GM06990 (cell line): Measurements from ENCODE around the gene DISC1.
"Not testable (repeated sequence)": the region's sequence is repeated elsewhere in the genome, so short reads cannot be mapped to it uniquely, and the experiment has no call there.

Source experiments
- DNase-seq: peaks from one replicate; pipeline ENCODE4 v3.0.0-alpha.2; 2011; ENCODE audit not compliant: insufficient read length; ENCODE audit errors: extremely low read depth
- H3K27me3 ChIP-seq: replicated peaks from 2 replicates; pipeline ENCODE4 v1.6.0; 2011; ENCODE audit warnings: low read length; ENCODE audit not compliant: control insufficient read depth, insufficient read depth
- H3K36me3 ChIP-seq: 2 replicates; pipeline ENCODE4 v1.5.1; 2011; ENCODE audit warnings: low read length; ENCODE audit not compliant: control insufficient read depth, insufficient read depth
- H3K4me3 ChIP-seq: replicated peaks from 2 replicates; pipeline ENCODE4 v1.5.1; 2011; ENCODE audit warnings: low read depth, mild to moderate bottlenecking, control low read depth, low read length
- TF ChIP-seq, protein P1 (sequence below): IDR thresholded peaks from 2 replicates; pipeline ENCODE4 v1.5.1; 2011; ENCODE audit warnings: low read length, control low read depth, mild to moderate bottlenecking, inconsistent platforms; ENCODE audit not compliant: insufficient read depth, poor library complexity, severe bottlenecking

DISC1 gene

DNA sequence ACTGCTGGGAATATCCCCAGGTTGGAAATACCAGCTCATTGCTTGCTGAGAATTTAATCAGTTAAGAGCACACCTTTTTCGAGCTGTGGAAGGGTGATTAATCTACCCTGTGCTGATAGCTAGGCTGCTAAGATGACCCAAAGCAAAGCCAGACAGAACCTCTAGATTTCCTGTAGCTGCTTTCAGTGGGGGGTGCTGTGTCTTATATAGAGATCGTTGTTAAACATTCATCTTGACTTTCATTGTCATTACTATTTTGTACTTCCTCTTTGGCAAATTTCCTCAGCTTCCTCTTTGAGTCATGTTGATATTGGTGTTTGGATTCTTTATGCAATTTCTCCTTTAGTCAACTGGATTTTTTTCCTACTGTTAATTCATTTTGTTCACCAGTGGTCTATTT lies 155.3 kb downstream of the DISC1 start:
- H3K36me3 ChIP-seq = no peaks in the 10 kb centered on the region
- TF ChIP-seq, protein P1, sequence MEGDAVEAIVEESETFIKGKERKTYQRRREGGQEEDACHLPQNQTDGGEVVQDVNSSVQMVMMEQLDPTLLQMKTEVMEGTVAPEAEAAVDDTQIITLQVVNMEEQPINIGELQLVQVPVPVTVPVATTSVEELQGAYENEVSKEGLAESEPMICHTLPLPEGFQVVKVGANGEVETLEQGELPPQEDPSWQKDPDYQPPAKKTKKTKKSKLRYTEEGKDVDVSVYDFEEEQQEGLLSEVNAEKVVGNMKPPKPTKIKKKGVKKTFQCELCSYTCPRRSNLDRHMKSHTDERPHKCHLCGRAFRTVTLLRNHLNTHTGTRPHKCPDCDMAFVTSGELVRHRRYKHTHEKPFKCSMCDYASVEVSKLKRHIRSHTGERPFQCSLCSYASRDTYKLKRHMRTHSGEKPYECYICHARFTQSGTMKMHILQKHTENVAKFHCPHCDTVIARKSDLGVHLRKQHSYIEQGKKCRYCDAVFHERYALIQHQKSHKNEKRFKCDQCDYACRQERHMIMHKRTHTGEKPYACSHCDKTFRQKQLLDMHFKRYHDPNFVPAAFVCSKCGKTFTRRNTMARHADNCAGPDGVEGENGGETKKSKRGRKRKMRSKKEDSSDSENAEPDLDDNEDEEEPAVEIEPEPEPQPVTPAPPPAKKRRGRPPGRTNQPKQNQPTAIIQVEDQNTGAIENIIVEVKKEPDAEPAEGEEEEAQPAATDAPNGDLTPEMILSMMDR = no peak
- no peak overlapping the region for H3K4me3 ChIP-seq
- H3K27me3 ChIP-seq = no peaks in the 10 kb centered on the region; the same call in 1 of the 2 replicates
- DNase-seq = no peak

DNA sequence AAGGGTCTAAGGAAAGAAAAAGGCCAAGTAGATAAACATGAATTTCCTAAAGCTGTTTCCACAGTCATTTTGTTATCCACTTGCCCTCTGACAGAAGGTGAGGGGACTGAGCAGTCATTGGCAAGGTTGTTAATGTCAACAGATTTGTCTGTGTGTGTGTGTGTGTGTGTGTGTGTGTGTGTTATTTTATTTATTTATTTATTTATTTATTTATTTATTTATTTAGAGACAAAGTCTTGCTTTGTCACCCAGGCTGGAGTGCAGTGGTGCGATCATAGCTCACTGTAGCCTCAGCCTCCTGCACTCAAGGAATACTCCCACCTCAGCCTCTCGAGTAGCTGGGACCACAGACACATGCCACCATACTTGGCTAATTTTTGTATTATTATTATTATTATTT lies 158.5 kb downstream of the DISC1 start:
- H3K4me3 ChIP-seq, H3K27me3 ChIP-seq, H3K36me3 ChIP-seq, DNase-seq: not testable (repeated sequence)

DNA sequence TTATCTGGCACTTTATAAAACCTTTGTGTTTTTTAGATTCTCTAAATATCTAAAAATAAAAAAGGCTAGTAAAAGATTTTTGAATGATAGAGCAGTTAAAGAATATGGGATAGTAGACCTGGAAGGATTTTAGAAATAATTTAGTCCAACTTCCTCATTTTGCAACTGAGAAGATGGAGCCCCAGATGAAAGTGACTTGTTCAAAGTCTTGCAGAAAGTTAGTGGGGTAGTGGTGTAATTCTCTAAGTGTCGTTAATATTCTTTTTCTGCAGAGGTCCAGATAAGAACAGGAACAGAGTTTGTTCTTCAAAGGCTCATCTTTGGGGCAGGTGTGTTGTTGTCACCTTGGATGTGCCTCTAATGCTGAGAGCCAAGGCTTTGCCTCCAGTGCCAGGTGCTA lies 159.5 kb downstream of the DISC1 start:
- TF ChIP-seq, protein P1 = no peak

DNA sequence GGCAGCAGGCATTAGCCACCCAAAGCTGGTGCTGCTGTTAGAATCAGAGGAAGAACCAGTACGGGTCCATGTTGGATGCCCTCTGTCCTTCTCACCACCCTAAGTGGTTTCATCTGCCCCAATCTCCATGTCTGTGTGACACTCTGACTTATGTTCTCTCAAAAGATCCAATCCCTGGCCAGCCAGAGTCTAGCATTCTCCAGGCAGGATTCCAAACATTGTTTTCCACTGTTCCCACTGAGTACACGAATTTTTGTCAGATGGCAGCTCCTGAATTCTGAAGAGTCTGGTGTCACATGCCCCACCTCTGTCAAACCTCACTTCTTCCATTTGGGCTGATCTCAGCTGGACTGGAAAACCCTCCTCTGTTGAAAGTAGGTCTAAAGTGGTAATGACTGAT lies 166.0 kb downstream of the DISC1 start:
- Histone ChIP-seq H3K4me3 (no peak overlapping the region), H3K36me3 (no peaks in the 10 kb centered on the region), H3K27me3 (no peaks in the 10 kb centered on the region)
- DNase-seq = no peak
- TF ChIP-seq, protein P1 = no peak

More for the DNA sequence above, 159.5 kb downstream of the DISC1 start:
- H3K4me3 ChIP-seq = no peak overlapping the region
- no peaks in the 10 kb centered on the region; the same call in 1 of the 2 replicates for H3K27me3 ChIP-seq
- H3K36me3 ChIP-seq = no peaks in the 10 kb centered on the region
- no peak for DNase-seq

DNA sequence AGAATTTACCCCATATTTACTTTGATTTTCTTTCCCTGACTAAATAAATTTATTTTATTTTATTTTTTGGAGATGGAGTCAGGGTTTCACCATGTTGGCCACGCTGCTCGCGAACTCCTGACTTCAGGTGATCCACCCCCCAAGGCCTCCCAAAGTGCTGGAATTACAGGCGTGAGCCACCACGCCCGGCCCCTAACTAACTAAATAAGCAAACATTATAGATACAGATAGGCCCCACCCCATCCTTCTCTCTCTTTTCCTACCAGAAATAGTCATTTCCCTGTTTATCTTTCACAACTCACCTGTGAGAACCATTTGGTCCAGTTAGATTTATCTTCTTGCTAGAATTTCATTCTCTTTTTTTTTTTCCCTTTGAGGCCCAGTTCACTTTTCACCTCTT lies 167.3 kb downstream of the DISC1 start:
- H3K4me3 ChIP-seq = no peak overlapping the region
- no peak for DNase-seq
- TF ChIP-seq, protein P1 = no peak
- H3K36me3 ChIP-seq = no peaks in the 10 kb centered on the region
- no peaks in the 10 kb centered on the region for H3K27me3 ChIP-seq

DNA sequence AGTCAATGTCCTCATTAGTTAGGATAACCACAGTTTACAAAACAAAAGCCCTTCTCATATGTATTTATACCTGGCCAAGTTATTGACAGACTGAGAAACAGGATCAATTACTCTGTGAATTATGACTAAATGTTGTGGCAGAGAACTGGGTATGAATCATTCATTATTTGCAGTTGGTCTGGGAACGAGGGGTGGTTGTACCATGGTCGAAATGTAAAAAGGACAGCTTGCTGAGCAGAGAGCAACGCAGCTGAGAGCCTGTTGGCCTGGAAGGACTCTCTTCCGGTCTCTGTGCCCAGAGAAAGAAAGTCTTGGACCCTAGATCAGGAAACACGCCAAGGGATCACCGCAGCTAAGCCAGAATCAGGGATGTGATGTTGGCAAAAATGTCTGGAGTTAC lies 169.6 kb downstream of the DISC1 start:
- Histone ChIP-seq H3K27me3 (no peaks in the 10 kb centered on the region), H3K36me3 (no peaks in the 10 kb centered on the region), H3K4me3 (no peak overlapping the region)
- TF ChIP-seq, protein P1 = no peak
- no peak for DNase-seq
